CD4-positive, alpha-beta T cell treated with Interleukin-17A for 1 hour (primary cell): ENCODE data around the gene GIMAP8.

Source experiments
- DNase-seq: peaks from one replicate; pipeline ENCODE4 v3.0.0-alpha.2; 2020

GIMAP8 gene

GRCh38 chr7:150450491-150451001 is at the start of gene GIMAP8:
TSS of gene GIMAP8 (plus strand) at chr7:150450630. CDS start at chr7:150466699, 16,069 bp downstream.
- DNase-seq = peak; percentile 71

GRCh38 chr7:150400788-150401423 is 49.5 kb upstream of the GIMAP8 start:
- DNase-seq = no peak

- DNase-seq = no peak
Measured at GRCh38 chr7:150401424-150401790, 49.0 kb upstream of the GIMAP8 start.

- no peak for DNase-seq
Measured at GRCh38 chr7:150401861-150402631, 48.4 kb upstream of the GIMAP8 start.

GRCh38 chr7:150402671-150403321 is 47.6 kb upstream of the GIMAP8 start:
- no peak for DNase-seq

- no peak for DNase-seq
Measured at GRCh38 chr7:150403376-150404171, 46.9 kb upstream of the GIMAP8 start.

GRCh38 chr7:150404172-150404804 is 46.1 kb upstream of the GIMAP8 start:
- peak; percentile 9 for DNase-seq

GRCh38 chr7:150404805-150405583 is 45.4 kb upstream of the GIMAP8 start:
- peak; percentile 86 for DNase-seq

- no peak for DNase-seq
Measured at GRCh38 chr7:150405584-150406311, 44.7 kb upstream of the GIMAP8 start.

- DNase-seq = peak; percentile 21
Measured at GRCh38 chr7:150406312-150406566, 44.2 kb upstream of the GIMAP8 start.

- peak; percentile 56 for DNase-seq
Measured at GRCh38 chr7:150406567-150407421, 43.6 kb upstream of the GIMAP8 start.

- no peak for DNase-seq
Measured at GRCh38 chr7:150407588-150408392, 42.6 kb upstream of the GIMAP8 start.

- no peak for DNase-seq
Measured at GRCh38 chr7:150408393-150409299, 41.8 kb upstream of the GIMAP8 start.

- DNase-seq = no peak
Measured at GRCh38 chr7:150409300-150410030, 41.0 kb upstream of the GIMAP8 start.

- no peak for DNase-seq
Measured at GRCh38 chr7:150410131-150410530, 40.3 kb upstream of the GIMAP8 start.

- no peak for DNase-seq
Measured at GRCh38 chr7:150410680-150411346, 39.6 kb upstream of the GIMAP8 start.

GRCh38 chr7:150411606-150412005 is 38.8 kb upstream of the GIMAP8 start:
- DNase-seq = no peak
